Measurements from ENCODE around the gene ANGPTL2. TPM values are rescaled to one million over a fixed set of nuclear protein-coding genes. Genes with fewer than 3 reads are reported as not detected.

ANGPTL2 gene
- total RNA-seq, 2 donors from 2014 or later: 18.6 to 49.1 TPM

GRCh38 chr9:127123064-127123890 is 842 bp upstream of the ANGPTL2 start:
- no peaks in the 10 kb centered on the region for H3K36me3 ChIP-seq
- H3K27ac ChIP-seq: peak overlapping the region; percentile 41 to 86
- no peak for TF ChIP-seq CTCF (IDR thresholded peaks at IDR 0.05)
- no peak for DNase-seq (ENCODE audit: low spot score)
- H3K4me1 ChIP-seq (ENCODE audit: control insufficient read depth in 1 of 2, low read depth in 2 of 2): peaks cover 6 to 34% of the 10 kb centered on the region in 2 donors
- no peaks in the 10 kb centered on the region for H3K9me3 ChIP-seq
- H3K27me3 ChIP-seq (replicated peaks; ENCODE audit: insufficient read depth): no peaks in the 10 kb centered on the region
- peak overlapping the region; percentile 80 for H3K4me3 ChIP-seq
- no peak for ATAC-seq (ENCODE audit: insufficient number of reproducible peaks, low FRiP score, low read depth)

- Histone ChIP-seq H3K4me1 (ENCODE audit: control insufficient read depth in 1 of 2, low read depth in 2 of 2) (peaks cover 6 to 34% of the 10 kb centered on the region in 2 donors), H3K27me3 (replicated peaks; ENCODE audit: insufficient read depth) (no peaks in the 10 kb centered on the region), H3K4me3 (peak overlapping the region; percentile 80), H3K9me3 (no peaks in the 10 kb centered on the region), H3K27ac (peak overlapping the region; percentile 80 to 86), H3K36me3 (no peaks in the 10 kb centered on the region)
- DNase-seq (ENCODE audit: low spot score) (no peak), ATAC-seq (ENCODE audit: insufficient number of reproducible peaks, low FRiP score, low read depth) (peak; percentile 16)
- no peak for TF ChIP-seq CTCF (IDR thresholded peaks at IDR 0.05)
Observed at GRCh38 chr9:127121628-127122175, 733 bp downstream of the ANGPTL2 start.

- DNase-seq (ENCODE audit: low spot score) (no peak), ATAC-seq (ENCODE audit: insufficient number of reproducible peaks, low FRiP score, low read depth) (no peak)
- Histone ChIP-seq H3K9me3 (no peaks in the 10 kb centered on the region), H3K4me3 (no peak overlapping the region), H3K27me3 (replicated peaks; ENCODE audit: insufficient read depth) (no peaks in the 10 kb centered on the region), H3K4me1 (ENCODE audit: control insufficient read depth in 1 of 2, low read depth in 2 of 2) (peaks cover 6 to 34% of the 10 kb centered on the region in 2 donors), H3K27ac (no peak overlapping the region), H3K36me3 (no peaks in the 10 kb centered on the region)
- no peak for TF ChIP-seq CTCF (IDR thresholded peaks at IDR 0.05)
Observed at GRCh38 chr9:127119320-127119709, 3.1 kb downstream of the ANGPTL2 start.

GRCh38 chr9:127118597-127119319 is 3.7 kb downstream of the ANGPTL2 start:
- Histone ChIP-seq H3K27me3 (replicated peaks; ENCODE audit: insufficient read depth) (no peaks in the 10 kb centered on the region), H3K4me1 (ENCODE audit: control insufficient read depth in 1 of 2, low read depth in 2 of 2) (peaks cover 6 to 37% of the 10 kb centered on the region in 2 donors), H3K27ac (no peak overlapping the region), H3K36me3 (no peaks in the 10 kb centered on the region), H3K9me3 (no peaks in the 10 kb centered on the region), H3K4me3 (no peak overlapping the region)
- DNase-seq (ENCODE audit: low spot score) (no peak), ATAC-seq (ENCODE audit: insufficient number of reproducible peaks, low FRiP score, low read depth) (no peak)
- no peak for TF ChIP-seq CTCF (IDR thresholded peaks at IDR 0.05)

- no peak for DNase-seq (ENCODE audit: low spot score)
- H3K4me3 ChIP-seq: no peak overlapping the region
- no peaks in the 10 kb centered on the region for H3K27me3 ChIP-seq (replicated peaks; ENCODE audit: insufficient read depth)
- peaks cover 6 to 35% of the 10 kb centered on the region in 2 donors for H3K4me1 ChIP-seq (ENCODE audit: control insufficient read depth in 1 of 2, low read depth in 2 of 2)
- H3K36me3 ChIP-seq: no peaks in the 10 kb centered on the region
- H3K9me3 ChIP-seq: no peaks in the 10 kb centered on the region
- no peak overlapping the region for H3K27ac ChIP-seq
- no peak for TF ChIP-seq CTCF (IDR thresholded peaks at IDR 0.05)
- no peak for ATAC-seq (ENCODE audit: insufficient number of reproducible peaks, low FRiP score, low read depth)
Observed at GRCh38 chr9:127117801-127118200, 4.6 kb downstream of the ANGPTL2 start.

Measured in thoracic aorta (tissue), 2 donors.